Measurements from ENCODE around the gene TRPC5OS. TPM values are rescaled to one million over a fixed set of nuclear protein-coding genes. Genes with fewer than 3 reads are reported as not detected.

Gene TRPC5OS
- not detected in 2 replicates for total RNA-seq (2014; rRNA removed; shearing (Covaris generic))

DNA sequence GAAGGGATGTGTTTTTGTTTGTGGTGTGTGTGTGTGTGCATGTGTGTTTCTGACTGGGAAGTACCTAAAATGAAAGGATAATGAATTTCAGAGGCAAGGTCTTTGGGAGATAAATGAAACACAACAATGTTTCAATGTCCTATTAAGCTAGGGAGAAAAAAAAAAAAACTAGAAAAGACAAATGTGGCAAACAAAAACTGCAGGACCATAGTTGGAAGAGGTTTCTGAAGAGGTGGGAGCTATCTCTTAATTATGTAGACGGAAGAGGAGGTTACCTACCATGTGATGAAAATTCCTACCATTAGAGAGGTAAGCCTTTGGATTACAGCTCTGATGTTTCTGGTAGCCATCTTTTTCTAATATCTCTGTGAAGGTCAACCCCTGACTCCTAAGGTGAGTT lies at the start of gene TRPC5OS:
Gene TRPC5OS (plus strand): TSS at position 301 of the 400 bp plus-strand sequence. CDS start 25,669 bp downstream, outside the sequence.
- no peak for DNase-seq (ENCODE audit: low read depth)

DNA sequence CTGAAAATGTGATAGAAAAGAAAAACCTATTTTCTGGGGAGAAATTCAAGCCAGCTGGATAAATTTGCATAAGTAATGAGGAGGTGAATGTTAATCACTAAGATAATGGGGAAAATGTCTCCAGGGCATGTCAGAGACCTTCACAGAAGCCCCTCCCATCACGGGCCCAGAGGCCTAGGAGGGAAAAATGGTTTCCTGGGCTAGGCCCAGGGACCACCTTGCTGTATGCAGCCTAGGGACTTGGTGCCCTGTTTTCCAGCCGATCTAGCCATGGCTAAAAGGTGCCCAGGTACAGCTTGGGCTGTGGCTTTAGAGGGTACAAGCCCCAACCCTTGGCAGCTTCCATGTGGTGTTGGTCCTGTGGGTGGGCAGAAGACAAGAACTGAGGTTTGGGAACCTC lies 46.6 kb upstream of the TRPC5OS start:
- no peak for DNase-seq (ENCODE audit: low read depth)

DNA sequence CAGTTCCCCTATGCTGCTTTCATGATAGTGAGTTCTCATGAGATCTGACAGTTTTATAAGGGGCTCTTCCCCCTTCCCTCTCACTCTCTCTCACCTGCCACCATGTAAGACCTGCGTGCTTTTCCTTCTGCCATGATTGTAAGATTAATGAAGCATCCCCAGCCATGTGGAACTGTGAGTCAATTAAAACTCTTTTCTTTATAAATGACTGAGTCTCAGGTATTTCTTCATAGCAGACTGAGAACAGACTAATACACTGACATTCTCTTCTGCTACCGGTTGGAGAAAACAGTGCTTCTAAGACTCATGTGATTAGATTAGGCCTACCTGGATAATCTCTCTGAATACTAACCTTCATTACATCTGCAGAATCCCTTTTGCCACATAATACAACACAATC lies 45.4 kb upstream of the TRPC5OS start:
- no peak for DNase-seq (ENCODE audit: low read depth)

DNA sequence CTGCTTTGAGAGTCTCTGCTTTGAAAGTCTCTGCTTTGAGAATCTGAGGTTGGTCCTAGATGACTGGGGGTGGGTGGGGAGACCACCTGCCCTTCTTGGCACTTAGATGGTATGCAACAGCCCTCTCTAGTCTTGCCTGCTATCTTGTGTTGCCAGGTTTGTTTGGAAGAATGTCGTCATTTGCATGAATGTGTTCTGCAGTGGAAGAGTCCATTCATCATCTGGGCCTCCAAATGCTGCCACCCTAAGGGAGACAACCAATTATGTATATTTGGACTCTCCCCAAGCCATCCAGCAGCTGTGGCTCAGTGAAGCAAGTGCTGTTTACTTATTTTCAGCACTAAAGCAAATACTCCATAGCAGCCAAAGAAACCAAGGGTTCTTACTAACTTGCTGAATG lies 44.6 kb upstream of the TRPC5OS start:
- DNase-seq (ENCODE audit: low read depth): no peak

DNA sequence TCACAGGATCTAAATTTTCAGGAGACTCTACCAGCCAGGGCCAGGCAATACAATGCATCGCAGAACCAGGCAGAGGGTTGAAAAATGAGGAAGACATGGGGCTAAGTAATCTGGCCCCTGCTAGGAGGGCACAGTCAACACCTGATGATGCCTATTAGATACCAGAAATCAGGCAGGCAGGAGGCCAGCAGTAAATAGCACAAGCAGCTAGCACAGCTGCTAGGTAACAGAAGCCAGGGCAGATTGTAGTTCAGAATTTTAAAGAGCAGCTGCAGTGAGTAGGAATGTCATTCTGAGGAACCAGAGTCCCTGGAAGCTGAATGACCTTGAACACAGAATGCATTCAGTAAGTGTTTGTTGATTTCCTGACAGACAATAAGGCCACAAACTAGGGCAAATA lies 38.8 kb upstream of the TRPC5OS start:
- no peak for DNase-seq (ENCODE audit: low read depth)

DNA sequence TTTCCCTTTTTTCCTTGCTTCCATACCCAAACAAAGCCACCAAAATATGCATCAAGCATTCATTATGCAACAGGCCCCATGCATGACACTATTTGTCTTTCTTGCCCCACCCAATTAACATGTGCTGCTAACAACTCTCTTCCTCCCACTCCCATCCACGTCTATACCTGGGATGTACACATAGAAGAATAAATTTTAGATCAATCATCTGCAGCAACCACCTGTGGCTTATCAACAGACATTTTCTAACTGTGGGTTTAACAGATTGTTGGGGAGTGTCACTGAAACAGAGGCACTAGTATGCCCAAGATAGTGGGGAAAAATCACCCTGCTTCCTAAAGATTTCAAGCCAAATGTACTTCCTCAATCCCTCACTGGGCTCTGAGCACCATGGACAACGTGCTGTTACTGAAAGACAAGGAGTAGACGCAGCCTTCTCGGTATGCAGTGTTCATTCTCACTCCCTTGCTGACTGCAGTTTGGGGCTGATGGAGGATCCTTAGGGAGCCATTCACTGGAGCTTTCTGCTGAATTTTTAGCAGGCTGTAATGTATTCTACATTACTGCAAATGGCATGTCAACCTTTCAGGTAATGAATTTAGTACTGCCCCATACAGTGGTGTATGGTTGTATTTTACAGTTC lies 28.4 kb upstream of the TRPC5OS start:
- no peak for DNase-seq (ENCODE audit: low read depth)

DNA sequence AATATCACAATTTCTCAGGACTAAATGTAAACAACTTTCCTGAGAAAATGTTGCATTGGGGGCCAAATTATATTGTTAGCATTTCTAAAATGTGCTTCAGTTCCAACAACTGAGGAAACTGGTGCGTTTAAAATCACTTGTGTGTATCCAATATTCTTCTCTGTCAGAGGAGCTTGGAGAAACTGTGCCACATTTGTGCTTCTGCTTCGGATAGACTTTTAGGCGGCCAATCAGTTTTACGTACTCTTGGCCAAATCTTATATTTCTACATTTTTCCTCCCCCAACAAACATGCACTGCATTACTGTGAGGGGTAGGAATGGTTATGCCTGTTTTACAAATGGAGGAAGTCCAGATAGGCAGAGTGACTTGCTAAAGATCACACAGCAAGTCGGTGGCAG lies 27.4 kb upstream of the TRPC5OS start:
- DNase-seq (ENCODE audit: low read depth): no peak

DNA sequence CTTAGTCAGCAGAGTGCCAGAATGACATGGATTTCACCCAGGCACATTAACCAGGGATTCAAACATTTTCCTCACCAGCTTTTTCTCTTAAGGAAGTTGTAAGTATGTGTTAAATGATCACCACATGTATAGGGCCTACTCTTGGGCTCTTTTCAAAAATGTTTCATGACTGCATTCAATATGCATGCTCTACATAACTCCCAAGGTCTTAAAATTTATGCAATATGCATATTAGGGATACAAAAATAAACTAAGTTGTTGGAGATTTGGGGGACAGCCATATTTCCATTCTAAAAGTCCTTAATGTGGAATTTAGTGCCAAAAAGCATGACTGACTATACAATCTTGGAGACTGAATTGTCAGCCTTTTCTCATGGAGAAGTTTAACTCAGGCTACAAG lies 25.0 kb upstream of the TRPC5OS start:
- DNase-seq (ENCODE audit: low read depth): no peak

DNA sequence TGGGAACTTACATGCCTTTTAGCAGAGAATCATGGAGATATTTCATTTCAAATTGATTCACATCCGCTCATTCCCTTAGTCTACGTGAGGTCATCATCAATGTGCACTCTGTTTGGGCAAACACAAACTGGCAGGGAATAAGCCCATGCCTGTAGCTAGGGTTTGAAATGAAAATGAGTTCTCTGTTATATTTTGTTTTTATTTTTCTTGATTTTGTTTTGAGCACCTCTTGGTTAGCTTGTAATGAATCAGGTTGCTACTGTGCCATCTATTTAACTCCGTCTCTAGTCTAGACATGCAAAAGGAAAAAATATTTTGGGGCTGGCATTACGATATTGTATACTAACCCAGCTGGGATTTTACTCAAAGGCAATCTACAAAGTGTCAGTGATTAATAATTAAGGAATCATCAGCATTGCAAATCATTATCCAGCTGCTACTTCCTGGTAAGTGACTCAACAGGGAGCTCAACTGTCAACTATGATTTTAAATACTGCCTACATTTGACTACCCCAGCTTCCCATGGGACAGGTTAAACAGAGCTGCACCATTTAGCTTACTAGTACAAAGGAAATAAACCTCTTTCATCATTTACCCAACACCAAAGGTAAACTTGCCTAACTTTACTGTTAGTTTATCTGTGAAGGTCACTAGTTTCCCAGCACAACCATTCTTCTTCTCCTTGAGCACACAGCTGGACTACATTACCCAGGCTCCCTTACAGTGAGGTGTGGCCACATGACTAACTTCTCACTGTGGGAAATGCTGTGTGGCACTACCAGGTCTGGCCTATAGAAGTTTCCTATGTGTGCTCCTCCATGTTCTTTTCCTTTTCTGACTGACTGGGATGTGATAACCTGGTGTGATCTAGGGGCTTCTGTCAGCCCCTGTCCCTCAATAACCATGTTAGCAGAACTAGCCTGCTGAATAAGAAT lies 21.2 kb upstream of the TRPC5OS start:
- no peak for DNase-seq (ENCODE audit: low read depth)

DNA sequence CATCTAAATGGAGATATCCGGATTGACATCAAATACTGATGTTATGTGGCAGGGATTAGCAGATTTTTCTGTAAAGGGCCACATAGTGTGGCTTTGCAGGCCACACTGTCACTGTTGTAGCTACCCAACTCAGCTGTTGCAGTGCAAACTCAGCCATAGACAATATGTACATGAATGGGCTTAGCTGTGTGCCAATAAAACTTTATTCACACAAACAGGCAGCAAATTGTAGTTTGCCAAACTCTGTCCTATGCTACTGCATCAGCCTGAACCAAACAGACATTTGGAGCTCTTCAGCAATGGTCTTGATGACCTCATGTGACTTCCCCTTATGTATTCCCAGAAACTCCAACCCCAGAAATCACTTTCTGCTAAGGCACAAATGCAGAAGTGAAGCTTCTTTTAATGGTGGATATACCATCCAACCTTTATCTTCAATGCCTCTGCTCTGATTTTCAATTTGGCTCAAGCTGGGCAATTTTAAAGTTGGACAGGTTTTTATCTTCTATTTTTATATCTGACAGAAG lies 18.4 kb upstream of the TRPC5OS start:
- no peak for DNase-seq (ENCODE audit: low read depth)

DNA sequence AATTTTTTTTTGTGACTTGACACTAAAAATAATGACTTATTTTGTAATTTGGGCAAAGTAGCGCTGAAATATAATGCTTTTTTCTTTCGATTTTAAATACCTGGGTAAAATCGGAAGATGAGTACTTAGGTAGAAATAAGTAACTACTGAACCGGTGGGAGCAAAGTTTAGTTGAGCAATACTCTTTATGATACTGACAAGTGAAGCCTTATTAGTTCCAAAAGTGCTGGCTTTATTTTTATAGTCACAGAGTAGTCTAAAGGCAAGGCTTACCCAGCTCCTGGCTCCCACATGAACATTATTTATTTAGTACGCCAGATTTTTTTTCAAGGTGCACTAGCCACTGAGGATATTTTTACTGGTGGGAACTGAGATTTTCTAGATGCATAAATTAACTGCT lies 14.4 kb upstream of the TRPC5OS start:
- DNase-seq (ENCODE audit: low read depth): no peak

DNA sequence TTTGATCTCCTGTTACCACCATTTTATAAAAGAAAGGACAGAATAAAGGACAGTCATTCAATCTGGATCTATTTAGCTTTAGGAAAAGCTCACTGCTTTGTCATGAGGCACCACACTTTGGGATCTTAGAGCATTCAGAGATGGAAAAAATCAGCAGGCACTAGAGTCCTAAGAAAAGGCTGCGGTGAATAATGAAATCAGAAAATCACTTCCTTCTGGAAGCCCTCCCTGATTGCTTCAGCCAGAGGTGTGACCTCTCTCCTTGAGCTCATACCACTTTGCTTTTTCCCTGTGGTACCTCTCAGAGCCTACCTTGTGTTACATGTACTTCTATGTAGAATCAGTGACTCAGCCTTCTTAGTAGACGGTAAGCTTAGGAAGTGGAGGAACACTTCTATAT lies 8.7 kb upstream of the TRPC5OS start:
- no peak for DNase-seq (ENCODE audit: low read depth)

DNA sequence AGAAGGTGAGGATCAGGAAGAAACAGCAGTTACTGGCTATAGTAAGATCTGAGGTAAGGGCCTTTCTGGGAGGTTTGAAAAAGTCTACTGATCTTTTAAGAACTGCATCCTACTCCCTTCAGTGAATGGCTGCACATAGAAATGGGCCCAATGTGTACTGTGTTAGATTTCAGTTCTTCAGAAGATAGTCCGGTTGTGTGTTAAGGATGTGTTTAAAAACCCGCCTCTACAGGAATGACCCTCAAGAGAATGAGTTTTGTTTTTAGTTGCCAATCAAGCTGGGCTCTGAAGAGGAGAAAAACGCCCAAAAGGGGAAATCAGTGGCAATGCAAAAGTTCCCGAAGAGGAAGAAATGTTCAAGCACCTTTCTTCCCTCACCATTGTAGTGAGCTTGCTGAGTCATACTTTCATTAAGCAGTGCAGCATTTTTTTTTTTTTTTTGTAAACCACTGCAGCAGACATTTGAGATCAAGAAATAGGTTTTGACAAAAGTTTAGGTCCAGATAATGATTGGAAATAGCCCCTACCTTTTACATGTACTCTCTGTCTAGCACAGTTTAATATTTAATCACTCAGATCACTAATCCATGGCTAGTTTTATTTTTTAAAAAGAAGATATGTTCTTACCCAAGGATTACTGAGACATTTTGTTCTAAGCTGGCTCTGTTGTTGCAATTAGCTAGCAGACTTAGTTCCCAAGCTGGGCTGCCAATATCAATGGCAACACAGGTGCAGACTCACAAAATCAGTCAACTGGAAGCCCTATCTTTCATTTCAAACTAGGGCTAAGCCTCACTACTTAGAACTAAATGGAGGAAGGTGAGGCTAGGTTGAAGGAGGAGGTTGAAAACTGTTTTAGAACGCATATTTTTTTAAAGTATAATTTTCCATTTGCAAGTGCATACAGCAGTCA lies 7.0 kb upstream of the TRPC5OS start:
- DNase-seq (ENCODE audit: low read depth): no peak

DNA sequence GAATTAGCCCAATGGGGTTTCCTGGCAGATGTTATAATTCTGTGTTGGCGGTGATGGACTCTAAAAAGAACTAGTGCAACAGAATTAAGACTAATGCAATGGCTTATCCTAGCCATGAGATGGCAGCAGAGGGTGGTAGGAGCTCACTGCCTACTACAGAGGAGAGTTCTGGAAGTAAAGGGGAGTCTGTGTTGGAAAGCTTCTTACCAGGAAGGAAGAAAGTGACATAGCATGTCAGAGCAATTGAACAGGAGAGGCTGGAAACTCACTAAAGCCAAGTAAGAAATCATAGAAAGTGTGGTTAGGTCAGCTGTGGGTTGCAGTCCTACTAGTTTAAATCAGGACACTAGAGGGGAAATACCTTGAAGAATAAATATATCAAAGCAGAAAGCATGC lies 6.3 kb upstream of the TRPC5OS start:
- DNase-seq (ENCODE audit: low read depth): peak; percentile 0

DNA sequence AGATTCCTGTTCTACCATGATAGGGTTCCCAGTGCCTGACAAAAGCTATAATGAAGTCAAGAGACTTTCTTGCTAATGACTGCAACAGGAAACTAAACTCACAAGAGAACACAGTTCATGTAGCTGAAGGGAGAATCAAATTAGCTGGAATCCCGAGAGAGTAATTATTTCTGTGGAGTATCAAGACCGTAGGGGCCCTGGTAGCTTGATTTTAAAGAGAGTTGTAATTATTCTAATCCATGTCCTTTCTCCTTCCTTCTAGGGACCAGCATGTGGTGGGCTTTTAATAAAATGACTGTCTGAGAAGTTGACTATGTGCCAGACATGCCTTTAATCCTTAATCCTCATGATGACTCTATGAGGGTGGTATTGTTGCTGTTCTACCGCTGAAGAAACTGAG lies 1.7 kb upstream of the TRPC5OS start:
- no peak for DNase-seq (ENCODE audit: low read depth)

DNA sequence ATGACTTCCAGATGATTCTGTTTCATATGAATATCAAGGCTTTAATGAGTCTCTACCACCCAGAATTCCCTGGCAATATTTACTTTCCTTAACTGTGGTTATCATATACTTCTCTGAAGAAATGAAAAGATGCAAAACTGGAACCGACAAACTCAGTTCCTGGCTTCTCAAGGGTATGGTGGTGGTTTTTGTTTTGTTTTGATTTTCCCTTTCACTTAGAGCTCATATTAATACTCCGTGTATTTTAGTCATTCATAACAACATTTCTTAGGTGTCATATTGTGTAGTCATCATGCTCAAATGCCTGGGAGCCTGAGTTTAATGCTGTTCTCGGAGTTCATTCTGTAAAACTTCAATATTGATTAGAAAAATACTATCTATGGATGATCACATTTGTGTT lies 665 bp downstream of the TRPC5OS start:
- DNase-seq (ENCODE audit: low read depth): no peak

DNA sequence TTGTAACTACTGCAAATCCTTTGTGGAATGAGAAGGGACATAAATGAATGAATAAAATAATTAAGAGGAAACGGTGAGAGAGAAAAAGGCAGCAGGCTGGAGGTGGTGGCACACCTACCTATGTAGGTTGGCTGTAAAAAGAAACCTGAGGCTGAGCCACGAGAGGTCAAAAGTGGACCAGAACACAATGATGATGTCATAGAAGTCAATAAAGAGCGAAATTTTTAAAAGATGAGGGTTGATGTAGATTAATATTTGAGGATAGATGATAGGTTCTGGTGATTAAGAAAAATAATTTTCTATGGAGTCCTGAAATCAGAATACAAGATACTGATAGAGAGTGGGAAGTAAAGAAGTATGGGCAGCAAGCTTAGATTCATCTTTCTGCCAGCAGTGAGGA lies 1.7 kb downstream of the TRPC5OS start:
- no peak for DNase-seq (ENCODE audit: low read depth)

DNA sequence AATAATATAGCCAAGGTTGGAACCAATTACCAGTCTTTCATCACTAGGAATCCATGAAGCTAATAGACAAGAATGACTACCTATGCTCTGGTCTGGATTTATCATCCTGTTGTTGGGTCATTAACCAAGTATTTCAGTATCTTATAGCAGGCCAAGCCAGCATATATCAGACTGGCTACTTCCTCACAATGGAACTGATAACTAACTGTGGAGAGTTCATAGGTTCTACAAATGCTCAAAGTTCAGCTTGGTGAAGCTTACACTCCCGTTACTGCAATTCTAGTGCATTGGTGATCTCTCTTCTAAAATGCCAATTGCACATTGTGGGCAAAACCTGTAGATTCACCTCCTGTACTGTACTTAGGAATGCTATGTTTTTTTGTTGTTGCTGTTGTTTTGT lies 4.8 kb downstream of the TRPC5OS start:
- no peak for DNase-seq (ENCODE audit: low read depth)

DNA sequence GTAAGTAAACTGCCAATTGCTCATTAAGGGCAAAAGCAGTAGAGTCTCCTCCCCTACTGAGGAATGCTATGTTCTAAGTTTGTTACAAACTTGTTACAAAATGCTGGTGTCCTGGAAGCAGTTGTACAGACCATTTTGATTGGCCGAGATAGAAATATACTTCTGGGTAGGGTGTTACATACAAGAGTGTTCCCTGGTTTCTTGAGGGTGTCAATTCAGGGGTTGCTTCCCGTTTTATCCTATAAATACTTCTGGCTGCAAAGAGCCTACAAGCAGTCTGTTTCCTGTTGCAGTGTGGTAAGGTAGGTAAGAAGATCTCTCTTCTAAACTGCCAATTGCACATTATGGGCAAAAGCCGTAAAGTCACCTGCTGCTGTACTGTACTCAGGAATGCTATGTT lies 5.7 kb downstream of the TRPC5OS start:
- DNase-seq (ENCODE audit: low read depth): no peak

DNA sequence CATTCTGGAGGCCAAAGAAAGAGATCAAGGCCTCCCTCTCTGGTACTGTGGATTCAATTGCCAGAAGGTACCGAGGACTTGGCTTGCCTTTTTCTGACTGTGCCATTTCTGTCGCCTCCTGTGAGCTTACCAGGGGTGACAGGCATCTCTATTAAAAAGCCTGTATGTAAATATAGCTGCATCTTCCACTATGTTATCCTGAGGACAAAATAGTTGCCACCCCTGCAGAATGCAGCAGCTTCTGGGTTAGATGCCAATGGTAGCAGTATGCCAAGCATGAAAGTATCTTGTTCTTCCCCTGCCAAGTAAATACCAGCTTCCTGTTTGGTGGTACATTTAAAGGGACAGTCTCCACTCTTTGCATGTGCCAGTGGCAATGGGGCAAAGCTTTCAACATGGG lies 10.7 kb downstream of the TRPC5OS start:
- no peak for DNase-seq (ENCODE audit: low read depth)

DNA sequence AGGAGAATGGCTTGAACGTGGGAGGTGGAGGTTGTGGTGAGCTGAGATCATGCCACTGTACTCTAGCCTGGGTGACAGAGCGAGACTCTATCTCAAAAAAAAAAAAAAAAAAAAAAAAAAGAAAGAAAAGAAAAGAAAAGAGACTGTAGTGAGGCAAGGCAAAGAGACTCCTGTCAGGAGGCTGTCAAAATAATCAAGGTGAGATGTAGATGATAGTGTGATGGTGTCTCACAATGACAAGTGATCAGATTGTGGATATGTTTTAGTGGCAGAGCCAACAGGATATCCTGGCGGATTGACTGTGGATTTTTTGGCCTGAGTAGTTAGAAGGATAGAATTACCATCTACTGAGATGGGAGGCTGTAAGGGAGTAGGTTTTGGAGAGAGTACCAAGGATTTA lies 12.6 kb downstream of the TRPC5OS start:
- DNase-seq (ENCODE audit: low read depth): no peak

DNA sequence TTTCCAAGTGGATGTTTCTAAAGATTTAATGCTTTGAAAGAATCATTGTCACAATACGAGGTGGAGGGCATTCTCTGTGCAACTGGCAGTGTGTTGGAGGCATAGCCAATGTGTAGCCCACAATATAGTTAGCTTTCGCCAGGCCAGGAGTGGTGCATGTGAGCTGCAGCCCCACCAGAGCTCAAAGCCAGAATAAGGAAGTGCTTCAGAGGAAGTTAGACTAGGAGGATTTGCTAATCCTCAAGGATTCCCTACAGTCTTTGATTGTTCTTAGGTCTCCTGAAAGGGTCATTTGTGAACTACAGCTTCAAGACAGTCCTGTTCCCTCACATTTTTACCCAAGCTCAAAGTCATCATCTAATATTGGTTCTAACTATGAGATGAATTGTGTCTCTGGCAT lies 16.4 kb downstream of the TRPC5OS start:
- DNase-seq (ENCODE audit: low read depth): no peak
